Right atrium auricular region (tissue), 2 donors: ENCODE results near the gene ARHGAP12. TPM values are rescaled to one million over a fixed set of nuclear protein-coding genes. Genes with fewer than 3 reads are reported as not detected.

ENCODE experiments used
- DNase-seq: peaks from one replicate; pipeline ENCODE4 v3.0.0-alpha.2; 2019; ENCODE audit warnings: low spot score
- H3K27ac ChIP-seq, 2 donors: fragments of 200-600 bp; sonication (generic); 1 replicate in 1 of 2; 2 replicates in 1 of 2; pipeline ENCODE4 v1.5.1; 2016 to 2019
- H3K27me3 ChIP-seq, 2 donors: fragments of 200-600 bp; sonication (generic); one replicate each; pipeline versions ENCODE4 v1.5.1 to v1.6.0; 2017 to 2019
- H3K36me3 ChIP-seq: fragments of 200-600 bp; sonication (generic); one replicate; pipeline ENCODE4 v1.5.1; 2016
- H3K4me1 ChIP-seq, 2 donors: fragments of 200-600 bp; sonication (generic); one replicate each; pipeline versions ENCODE4 v1.5.1 to v1.6.0; 2017 to 2019
- H3K4me3 ChIP-seq, 2 donors: fragments of 200-600 bp; sonication (generic); 1 replicate in 1 of 2; 2 replicates in 1 of 2; pipeline ENCODE4 v1.5.1; 2017 to 2019; ENCODE audit warnings: mild to moderate bottlenecking in 1 of 2, moderate library complexity in 1 of 2
- H3K9me3 ChIP-seq, 2 donors: fragments of 200-600 bp; sonication (generic); one replicate each; pipeline ENCODE4 v1.5.1; 2019
- CTCF ChIP-seq, 2 donors: fragments of 200-600 bp; sonication (generic); IDR thresholded peaks; one replicate each; pipeline ENCODE4 v1.5.1; 2019; ENCODE audit warnings: antibody characterized with exemption in 2 of 2
- total RNA-seq, 2 donors: library from RNA; depleted of rRNA; stranded (reverse); fragments of >200 nt; gene quantifications; one replicate each; pipeline ENCODE4 v1.1.0, GENCODE V29; 2016

Gene ARHGAP12
- total RNA-seq, result 10 to 100 TPM; 20.8 to 24.1 TPM

GRCh38 chr10:31928549-31929260 is at the start of gene ARHGAP12:
ARHGAP12 (minus strand) TSS chr10:31928831; CDS start chr10:31908855, 19,976 bp downstream.
- peak; percentile 93 for DNase-seq
- Histone ChIP-seq H3K9me3 (no peaks in the 10 kb centered on the region), H3K27ac (peak within 1 kb of the TSS; percentile 94 to 98), H3K36me3 (no peaks in the 10 kb centered on the region), H3K4me1 (peaks cover 0 to 30% of the 10 kb centered on the region in 2 donors), H3K4me3 (peak within 1 kb of the TSS; percentile 77 to 92), H3K27me3 (no peaks in the 10 kb centered on the region)
- no peak for TF ChIP-seq CTCF (IDR thresholded peaks at IDR 0.05)

- no peaks in the 10 kb centered on the region for H3K27me3 ChIP-seq
- DNase-seq, result no peak
These were observed 49.5 kb upstream of the ARHGAP12 start for GRCh38 chr10:31978156-31978483.

GRCh38 chr10:31977440-31978155 is 49.0 kb upstream of the ARHGAP12 start:
- H3K4me3 ChIP-seq, result no peak overlapping the region
- H3K27me3 ChIP-seq, result no peaks in the 10 kb centered on the region
- no peak for TF ChIP-seq CTCF (IDR thresholded peaks at IDR 0.05)
- H3K4me1 ChIP-seq, result no peaks in the 10 kb centered on the region
- no peaks in the 10 kb centered on the region for H3K36me3 ChIP-seq
- H3K9me3 ChIP-seq, result no peaks in the 10 kb centered on the region
- no peak overlapping the region for H3K27ac ChIP-seq
- no peak for DNase-seq

More at GRCh38 chr10:31978156-31978483, 49.5 kb upstream of the ARHGAP12 start:
- Histone ChIP-seq H3K4me1 (no peaks in the 10 kb centered on the region), H3K9me3 (no peaks in the 10 kb centered on the region), H3K4me3 (no peak overlapping the region), H3K27ac (no peak overlapping the region), H3K36me3 (no peaks in the 10 kb centered on the region)
- no peak for TF ChIP-seq CTCF (IDR thresholded peaks at IDR 0.05)

GRCh38 chr10:31975157-31975765 is 46.6 kb upstream of the ARHGAP12 start:
- TF ChIP-seq CTCF (IDR thresholded peaks at IDR 0.05), result no peak
- no peak for DNase-seq
- H3K27ac ChIP-seq, result no peak overlapping the region
- H3K36me3 ChIP-seq, result no peaks in the 10 kb centered on the region
- no peak overlapping the region for H3K4me3 ChIP-seq
- no peaks in the 10 kb centered on the region for H3K4me1 ChIP-seq
- no peaks in the 10 kb centered on the region for H3K9me3 ChIP-seq
- H3K27me3 ChIP-seq, result no peaks in the 10 kb centered on the region

- Histone ChIP-seq H3K36me3 (no peaks in the 10 kb centered on the region), H3K4me1 (no peaks in the 10 kb centered on the region), H3K9me3 (no peaks in the 10 kb centered on the region), H3K27ac (no peak overlapping the region), H3K27me3 (no peaks in the 10 kb centered on the region), H3K4me3 (no peak overlapping the region)
- TF ChIP-seq CTCF (IDR thresholded peaks at IDR 0.05), result no peak
- DNase-seq, result no peak
These were observed 45.9 kb upstream of the ARHGAP12 start for GRCh38 chr10:31974434-31975124.
